ENCODE data around the gene SAMD8. TPM values are rescaled to one million over a fixed set of nuclear protein-coding genes. Genes with fewer than 3 reads are reported as not detected.

Gene SAMD8
- total RNA-seq, 4 donors from 2014 or later, result 18.5 to 23.5 (median 20.4) TPM

GRCh38 chr10:75170215-75170614 is 58.8 kb downstream of the SAMD8 start:
- no peak for DNase-seq
- no peaks in the 10 kb centered on the region for H3K27me3 ChIP-seq
- no peak overlapping the region for H3K4me3 ChIP-seq
- no peak for TF ChIP-seq POLR2A (IDR thresholded peaks at IDR 0.05)
- no peak for TF ChIP-seq CTCF (IDR thresholded peaks at IDR 0.05)
- H3K9me3 ChIP-seq, result no peaks in the 10 kb centered on the region
- H3K27ac ChIP-seq, result no peak overlapping the region
- H3K4me1 ChIP-seq, result peaks cover 0 to 11% (median 3%) of the 10 kb centered on the region in 4 donors
- H3K36me3 ChIP-seq, result peaks cover 0 to 35% (median 0%) of the 10 kb centered on the region in 3 donors

- Histone ChIP-seq H3K9me3 (no peaks in the 10 kb centered on the region), H3K27ac (no peak overlapping the region), H3K27me3 (no peaks in the 10 kb centered on the region), H3K36me3 (peaks cover 0 to 31% (median 0%) of the 10 kb centered on the region in 3 donors), H3K4me3 (no peak overlapping the region), H3K4me1 (no peaks in the 10 kb centered on the region)
- TF ChIP-seq CTCF (IDR thresholded peaks at IDR 0.05), result no peak
- TF ChIP-seq POLR2A (IDR thresholded peaks at IDR 0.05), result no peak
- no peak for DNase-seq
Observed at GRCh38 chr10:75175046-75175445, 63.6 kb downstream of the SAMD8 start.

- TF ChIP-seq CTCF (IDR thresholded peaks at IDR 0.05) (no peak), POLR2A (IDR thresholded peaks at IDR 0.05) (no peak)
- Histone ChIP-seq H3K27me3 (no peaks in the 10 kb centered on the region), H3K4me1 (no peaks in the 10 kb centered on the region), H3K9me3 (no peaks in the 10 kb centered on the region), H3K27ac (no peak overlapping the region), H3K4me3 (no peak overlapping the region), H3K36me3 (peaks cover 0 to 30% (median 0%) of the 10 kb centered on the region in 3 donors)
- no peak for DNase-seq
Observed at GRCh38 chr10:75176046-75176445, 64.6 kb downstream of the SAMD8 start.

GRCh38 chr10:75176736-75177135 is 65.3 kb downstream of the SAMD8 start:
- no peaks in the 10 kb centered on the region for H3K27me3 ChIP-seq
- H3K36me3 ChIP-seq, result peaks cover 0 to 29% (median 0%) of the 10 kb centered on the region in 3 donors
- no peaks in the 10 kb centered on the region for H3K9me3 ChIP-seq
- no peak overlapping the region for H3K27ac ChIP-seq
- H3K4me1 ChIP-seq, result no peaks in the 10 kb centered on the region
- DNase-seq, result no peak
- no peak overlapping the region for H3K4me3 ChIP-seq
- no peak for TF ChIP-seq CTCF (IDR thresholded peaks at IDR 0.05)
- no peak for TF ChIP-seq POLR2A (IDR thresholded peaks at IDR 0.05)

GRCh38 chr10:75179657-75180177 is 68.3 kb downstream of the SAMD8 start:
- TF ChIP-seq CTCF (IDR thresholded peaks at IDR 0.05) (no peak), POLR2A (IDR thresholded peaks at IDR 0.05) (no peak)
- Histone ChIP-seq H3K4me3 (no peak overlapping the region), H3K27me3 (no peaks in the 10 kb centered on the region), H3K9me3 (no peaks in the 10 kb centered on the region), H3K36me3 (peaks cover 0 to 19% (median 0%) of the 10 kb centered on the region in 3 donors), H3K27ac (no peak overlapping the region), H3K4me1 (no peaks in the 10 kb centered on the region)
- DNase-seq, result no peak

GRCh38 chr10:75180592-75180991 is 69.1 kb downstream of the SAMD8 start:
- Histone ChIP-seq H3K27me3 (no peaks in the 10 kb centered on the region), H3K4me3 (no peak overlapping the region), H3K9me3 (no peaks in the 10 kb centered on the region), H3K36me3 (peaks cover 0 to 19% (median 0%) of the 10 kb centered on the region in 3 donors), H3K27ac (no peak overlapping the region), H3K4me1 (no peaks in the 10 kb centered on the region)
- no peak for DNase-seq
- TF ChIP-seq CTCF (IDR thresholded peaks at IDR 0.05), result no peak
- no peak for TF ChIP-seq POLR2A (IDR thresholded peaks at IDR 0.05)

All from Peyer's patch (tissue), 4 donors.